ENCODE data around the gene SLC7A7. TPM values are rescaled to one million over a fixed set of nuclear protein-coding genes. Genes with fewer than 3 reads are reported as not detected.

The SLC7A7 gene
- total and polyA plus RNA-seq, 2 of the 13 experiments (the other 11 are each of a cell fraction or from before 2014, with no cell fraction given), result 0.13 to 0.63 TPM

GRCh38 chr14:22847661-22848341 lies 32.6 kb upstream of the SLC7A7 start:
- in situ Hi-C loops (cut with HindIII; ENCODE audit: extremely low pct_ligation_motif_present, low pct_unique_long_range_greater_than_20kb), result loop anchor here (5.0 kb wide), 1 partner anchor 290 kb away; no protein-coding TSS in a partner anchor
- Histone ChIP-seq H2AFZ (ENCODE audit: low read length) (no peak overlapping the region), H3K4me3 (replicated peaks in 1 of 3; ENCODE audit: insufficient read depth in 1 of 3, low read depth in 2 of 3, low read length in 3 of 3) (no peak overlapping the region), H3K4me2 (ENCODE audit: low read depth, low read length) (peak overlapping the region; percentile 26; the same call in 1 of the 2 replicates), H3K27me3 (ENCODE audit: control insufficient read depth in 1 of 2, insufficient read depth in 2 of 2, low read length in 2 of 2) (peaks cover 9 to 45% of the 10 kb centered on the region in 2 experiments), H3K9me3 (ENCODE audit: low read length) (no peaks in the 10 kb centered on the region), H3K4me1 (ENCODE audit: insufficient read depth, low read length) (peaks cover 23% of the 10 kb centered on the region), H3K36me3 (replicated peaks in 1 of 2; ENCODE audit: control insufficient read depth in 1 of 2, insufficient read depth in 2 of 2, low read length in 2 of 2) (no peaks in the 10 kb centered on the region), H3K79me2 (ENCODE audit: insufficient read depth, low read length) (no peaks in the 10 kb centered on the region), H3K27ac (ENCODE audit: extremely low read length, insufficient read depth, low read length) (no peak overlapping the region), H4K20me1 (ENCODE audit: insufficient read depth, low read length) (no peaks in the 10 kb centered on the region), H3K9ac (ENCODE audit: insufficient read depth, low read depth, low read length) (no peak overlapping the region)
- DNase-seq (ENCODE audit: low spot score), result no peak
- intact Hi-C loops (cut with micrococcal nuclease; ENCODE audit: unreplicated experiment), result no loop called here
- ChIA-PET POLR2A (interaction anchor here (0.6 to 1.6 kb wide), 7 partner anchors 13 to 247 kb away, joined by 3 to 7 read pairs (median 4); partner anchors contain the start of genes ACIN1, C14orf119 and LRP10), CTCF (ENCODE audit: low intra/inter-chr PET ratio, low total read pairs) (interaction anchor here (1.1 to 1.3 kb wide), 2 partner anchors 24 to 70 kb away, joined by 3 read pairs; no protein-coding TSS in a partner anchor)
- BruUV-seq (replicated peaks), result no TSS peak
- 41% methylated on average over 14 of the region's 14 CpGs for WGBS (ENCODE audit: low lambda C conversion rate)
- FAIRE-seq, result peak; percentile 15
- ATAC-seq, result no peak; the same call in 2 of the 3 replicates
- TF ChIP-seq ZNF446 (CRISPR knock-in tag; IDR thresholded peaks at IDR 0.05) (no peak), FOXK2 (IDR thresholded peaks at IDR 0.05) (no peak), ZNF24 (IDR thresholded peaks at IDR 0.05) (no peak), RXRA (CRISPR knock-in tag; IDR thresholded peaks at IDR 0.05) (0 out of 2 replicates have a peak, but pooled peaks have one; percentile 13), CREB1 (IDR thresholded peaks at IDR 0.05) (peak; percentile 73), CREB1 (CRISPR knock-in tag; IDR thresholded peaks at IDR 0.05) (no peak), SP2 (CRISPR knock-in tag; IDR thresholded peaks at IDR 0.05) (no peak), ZGPAT (CRISPR knock-in tag; IDR thresholded peaks at IDR 0.05) (no peak), ZSCAN20 (CRISPR knock-in tag; IDR thresholded peaks at IDR 0.05; ENCODE audit: borderline replicate concordance) (no peak), ZNF773 (CRISPR knock-in tag; IDR thresholded peaks at IDR 0.05; ENCODE audit: borderline replicate concordance) (no peak), TCF7 (IDR thresholded peaks at IDR 0.05; ENCODE audit: low read depth) (no peak), TBX2 (CRISPR knock-in tag; IDR thresholded peaks at IDR 0.05; ENCODE audit: borderline replicate concordance) (no peak), FOSL2 (CRISPR knock-in tag; IDR thresholded peaks at IDR 0.05) (no peak), ZUFSP (CRISPR knock-in tag; IDR thresholded peaks at IDR 0.05; ENCODE audit: borderline replicate concordance) (no peak), GABPA (IDR thresholded peaks at IDR 0.05; ENCODE audit: low read depth, low read length) (no peak), GABPA (CRISPR knock-in tag; IDR thresholded peaks at IDR 0.05; ENCODE audit: low read depth) (no peak)
- TF ChIP-seq, protein P1, sequence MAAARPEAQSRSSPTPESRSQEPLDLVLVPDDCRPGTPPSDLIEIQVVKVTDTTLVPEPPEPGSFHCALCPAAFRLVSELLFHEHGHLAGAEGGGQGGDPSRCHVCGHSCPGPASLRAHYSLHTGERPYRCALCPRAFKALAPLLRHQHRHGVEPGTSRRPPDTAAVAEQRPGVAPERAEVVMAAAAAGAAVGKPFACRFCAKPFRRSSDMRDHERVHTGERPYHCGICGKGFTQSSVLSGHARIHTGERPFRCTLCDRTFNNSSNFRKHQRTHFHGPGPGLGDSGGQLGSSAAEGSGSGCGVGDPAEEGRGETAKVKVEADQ (CRISPR knock-in tag; IDR thresholded peaks at IDR 0.05; ENCODE audit: borderline replicate concordance), result no peak
- TF ChIP-seq, protein P2, sequence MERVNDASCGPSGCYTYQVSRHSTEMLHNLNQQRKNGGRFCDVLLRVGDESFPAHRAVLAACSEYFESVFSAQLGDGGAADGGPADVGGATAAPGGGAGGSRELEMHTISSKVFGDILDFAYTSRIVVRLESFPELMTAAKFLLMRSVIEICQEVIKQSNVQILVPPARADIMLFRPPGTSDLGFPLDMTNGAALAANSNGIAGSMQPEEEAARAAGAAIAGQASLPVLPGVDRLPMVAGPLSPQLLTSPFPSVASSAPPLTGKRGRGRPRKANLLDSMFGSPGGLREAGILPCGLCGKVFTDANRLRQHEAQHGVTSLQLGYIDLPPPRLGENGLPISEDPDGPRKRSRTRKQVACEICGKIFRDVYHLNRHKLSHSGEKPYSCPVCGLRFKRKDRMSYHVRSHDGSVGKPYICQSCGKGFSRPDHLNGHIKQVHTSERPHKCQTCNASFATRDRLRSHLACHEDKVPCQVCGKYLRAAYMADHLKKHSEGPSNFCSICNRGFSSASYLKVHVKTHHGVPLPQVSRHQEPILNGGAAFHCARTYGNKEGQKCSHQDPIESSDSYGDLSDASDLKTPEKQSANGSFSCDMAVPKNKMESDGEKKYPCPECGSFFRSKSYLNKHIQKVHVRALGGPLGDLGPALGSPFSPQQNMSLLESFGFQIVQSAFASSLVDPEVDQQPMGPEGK (CRISPR knock-in tag; IDR thresholded peaks at IDR 0.05), result no peak

All from HepG2 (cell line).